NCI-H2081 (cell line): Measurements from ENCODE around the gene KRT73.
A peak's percentile ranks its signal among the peaks of the same experiment; 100 is the strongest.

ENCODE experiments used
- DNase-seq, 2 experiments: peaks; one replicate each; lab custom pipeline; 2025; lab: John Stamatoyannopoulos, UW

Gene KRT73

GRCh38 chr12:52645982-52646381, 27.6 kb upstream of the KRT73 start:
- no peak for DNase-seq

DNA sequence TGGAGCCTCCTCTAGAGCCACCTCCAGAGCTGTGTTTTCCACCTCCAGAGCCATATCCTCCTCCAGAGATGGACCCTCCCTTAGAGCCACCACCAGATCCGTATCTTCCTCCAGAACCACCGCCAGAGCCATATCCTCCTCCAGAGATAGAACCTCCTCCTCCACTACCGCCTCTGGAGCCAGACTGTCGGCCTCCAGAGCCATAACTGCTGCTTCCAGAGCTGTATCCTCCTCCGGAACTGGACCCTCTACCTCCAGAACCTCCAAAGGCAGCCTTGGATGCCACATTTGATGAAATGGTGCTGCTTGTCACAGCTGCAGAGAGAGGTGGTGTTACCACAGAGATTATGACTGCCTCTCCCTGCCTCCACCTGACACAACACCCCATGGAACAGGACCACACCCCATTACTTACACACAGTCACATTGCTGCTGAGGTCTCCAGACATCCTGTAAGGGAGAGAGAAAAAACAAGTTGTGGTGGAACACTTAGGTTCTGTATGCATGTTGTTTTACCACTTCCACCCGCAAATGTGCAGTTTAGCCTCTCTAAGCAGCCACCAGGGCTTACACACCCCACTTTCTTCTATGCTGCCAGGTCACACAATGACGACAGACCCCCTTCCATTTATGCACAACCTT, 26.9 kb upstream of the KRT73 start:
- DNase-seq = no peak

DNA sequence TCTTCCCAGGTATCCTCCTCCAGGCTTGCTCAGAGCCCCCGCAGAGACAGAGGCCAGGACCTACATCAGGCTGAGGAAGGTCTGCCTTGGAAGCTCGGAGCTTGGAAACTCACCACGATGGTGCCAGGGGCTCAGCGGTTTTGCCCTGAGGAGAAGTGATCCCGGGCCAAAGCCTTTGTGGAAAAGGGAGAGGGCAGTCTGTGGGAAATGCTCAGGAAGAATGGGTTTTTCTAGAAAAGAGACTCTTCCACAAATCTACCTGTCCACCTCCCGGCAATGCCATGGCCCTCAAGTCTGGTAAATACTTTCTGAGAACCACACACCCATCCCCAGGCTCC, 25.7 kb upstream of the KRT73 start:
- DNase-seq = no peak

- no peak for DNase-seq
These were observed 25.1 kb upstream of the KRT73 start for GRCh38 chr12:52643233-52644077.

DNA sequence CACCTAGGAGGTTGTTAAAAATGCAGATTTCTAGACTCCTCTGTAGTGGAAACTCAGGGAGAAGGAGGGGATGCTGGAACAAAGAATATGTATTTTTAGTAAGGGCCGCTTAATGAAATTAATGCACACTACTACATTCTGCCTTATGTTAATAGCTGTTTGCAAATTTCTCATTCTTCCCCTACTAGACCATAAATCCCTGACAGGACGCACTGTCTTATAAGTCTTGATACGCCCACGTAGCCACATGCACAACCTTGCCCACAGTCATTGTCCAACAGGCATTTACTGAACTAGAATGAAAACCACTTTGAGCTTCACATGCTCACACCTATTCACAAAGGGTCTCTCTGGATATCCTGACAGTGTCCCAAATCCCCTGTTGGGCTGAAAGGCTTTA, 23.1 kb upstream of the KRT73 start:
- no peak for DNase-seq

- DNase-seq = no peak
These were observed 18.9 kb upstream of the KRT73 start for GRCh38 chr12:52637299-52637698.

- DNase-seq = no peak
These were observed 18.4 kb upstream of the KRT73 start for GRCh38 chr12:52636592-52637258.

DNA sequence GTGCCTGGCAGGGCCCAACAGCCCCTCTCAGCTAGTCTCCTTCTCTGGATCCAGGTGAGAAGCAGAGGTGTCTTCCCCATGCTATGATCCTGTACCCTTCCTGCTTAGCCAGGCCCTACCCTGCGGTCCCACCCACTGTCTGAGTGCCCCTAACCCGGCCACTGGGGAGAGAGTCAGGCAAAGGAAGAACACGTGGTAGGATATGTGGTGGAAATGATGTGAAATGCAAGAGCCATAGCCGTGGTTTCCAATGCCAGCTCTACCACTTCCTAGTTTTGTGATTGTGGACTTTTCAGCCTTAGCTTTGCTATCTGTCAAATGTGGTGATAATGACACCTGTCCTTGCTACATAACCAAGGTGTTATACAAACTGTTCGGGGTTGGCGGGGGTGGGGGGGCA, 17.8 kb upstream of the KRT73 start:
- DNase-seq = no peak

GRCh38 chr12:52634266-52635056, 16.1 kb upstream of the KRT73 start:
- DNase-seq = peak; percentile 73 to 85

GRCh38 chr12:52633383-52633782, 15.0 kb upstream of the KRT73 start:
- DNase-seq = no peak

GRCh38 chr12:52632656-52633055, 14.3 kb upstream of the KRT73 start:
- no peak for DNase-seq

DNA sequence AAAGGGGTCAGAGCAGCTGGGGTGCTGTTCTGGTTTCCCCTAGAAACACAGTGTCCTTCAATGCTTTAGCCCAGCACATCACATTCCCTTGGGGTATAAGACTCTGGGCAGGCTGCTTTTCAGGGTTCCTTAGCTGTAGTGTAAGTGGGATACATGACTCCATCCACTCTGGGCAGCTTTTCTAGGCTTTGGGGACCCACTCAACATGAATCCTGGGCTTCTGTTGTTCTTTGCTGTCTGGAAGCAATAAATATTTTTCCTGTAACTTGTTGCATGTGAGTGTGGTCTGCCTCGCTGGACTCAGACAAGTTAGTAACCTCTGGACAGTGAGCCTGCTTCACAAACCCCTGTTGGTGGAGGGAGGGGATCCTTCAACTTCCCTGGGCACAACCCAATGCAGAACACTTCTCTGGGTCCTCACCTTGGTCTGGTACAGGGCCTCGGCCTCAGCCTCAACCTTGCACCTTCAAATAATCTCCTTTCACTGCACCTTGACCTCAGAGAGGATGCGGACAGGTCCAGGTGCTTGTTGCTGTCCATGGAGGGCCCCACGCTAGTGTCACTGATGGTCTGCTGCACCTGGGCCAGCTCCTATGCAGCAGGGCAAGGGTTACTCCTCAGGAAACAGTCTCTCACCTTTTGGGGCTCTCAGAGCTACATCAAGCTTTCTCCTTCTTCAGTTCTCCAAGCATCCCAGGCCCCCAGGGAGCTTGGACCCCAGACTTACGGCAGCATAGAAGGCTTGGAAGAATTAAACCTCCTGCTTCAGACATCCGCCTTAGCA, 13.5 kb upstream of the KRT73 start:
- no peak for DNase-seq

GRCh38 chr12:52631264-52631663, 12.9 kb upstream of the KRT73 start:
- no peak for DNase-seq

- no peak for DNase-seq
These were observed 12.3 kb upstream of the KRT73 start for GRCh38 chr12:52630599-52631200.

- DNase-seq = no peak
These were observed 11.7 kb upstream of the KRT73 start for GRCh38 chr12:52630008-52630500.

- no peak for DNase-seq
These were observed 11.1 kb upstream of the KRT73 start for GRCh38 chr12:52629281-52630007.

- DNase-seq = no peak
These were observed 10.5 kb upstream of the KRT73 start for GRCh38 chr12:52628841-52629240.

DNA sequence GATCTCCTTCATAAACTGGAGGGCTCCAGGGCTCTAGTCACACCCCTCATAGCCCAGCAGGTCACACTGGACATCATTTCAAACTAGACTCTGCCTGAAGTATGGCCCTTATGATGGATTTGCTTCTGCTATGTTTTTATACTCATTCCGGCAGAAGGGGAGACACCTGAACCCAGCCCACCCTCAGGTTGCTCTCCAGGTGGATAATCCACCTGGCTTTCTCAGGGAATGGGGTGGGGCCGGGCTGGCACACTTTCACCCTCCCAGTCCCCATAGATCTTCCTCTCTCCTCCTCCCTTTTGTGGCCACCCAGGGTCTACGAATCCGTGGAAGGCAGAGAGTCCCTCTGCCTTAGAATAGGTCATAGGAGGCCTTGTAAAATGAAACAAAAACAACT, 9.8 kb upstream of the KRT73 start:
- DNase-seq = no peak

DNA sequence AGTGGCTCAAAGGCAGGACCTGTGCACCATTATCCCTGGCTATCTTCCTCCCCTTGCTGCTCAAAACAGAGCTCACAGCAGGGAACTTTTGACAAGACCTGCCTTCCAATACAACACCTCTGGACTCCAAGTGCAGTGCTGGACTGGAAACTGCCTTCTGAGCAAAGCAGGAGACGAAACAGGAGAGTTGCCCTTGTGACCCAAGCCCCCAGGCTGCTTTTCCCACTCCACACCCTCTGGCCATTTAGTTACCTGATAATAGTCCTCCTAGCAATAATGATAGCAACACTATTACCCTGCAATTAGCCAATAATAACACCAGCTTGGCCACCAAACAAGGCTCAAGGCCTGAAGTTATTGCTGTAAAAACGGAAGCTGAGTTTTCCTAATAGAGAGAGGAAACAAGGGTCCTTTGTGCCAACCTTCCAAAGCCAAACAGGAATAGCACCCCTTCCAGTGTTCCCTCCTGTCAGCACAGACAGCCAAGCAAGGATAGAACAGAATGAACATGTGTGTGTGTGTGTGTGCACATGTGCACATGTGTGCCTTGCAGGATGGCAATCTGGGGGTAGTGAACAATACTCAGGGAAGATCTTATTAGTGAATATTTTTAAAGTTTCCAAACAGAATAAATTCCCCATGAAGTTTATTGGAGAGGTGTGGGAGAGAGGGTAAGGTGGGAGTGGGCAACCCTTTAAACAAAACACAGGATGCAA, 9.2 kb upstream of the KRT73 start:
- DNase-seq = no peak

GRCh38 chr12:52622349-52622748, 4.0 kb upstream of the KRT73 start:
- DNase-seq = no peak
